AG10803 (cell line): ENCODE results near the gene GALNTL6.

Experiments
- DNase-seq: peaks from one replicate; pipeline ENCODE4 v3.0.0; 2010; ENCODE audit warnings: low read depth
- H3K4me3 ChIP-seq: 2 replicates; pipeline ENCODE4 v1.5.1; 2011; ENCODE audit warnings: mild to moderate bottlenecking, low read length, control low read depth
- TF ChIP-seq, protein P1 (sequence below): conservative IDR thresholded peaks from 2 replicates; pipeline ENCODE4 v1.5.1; 2011; ENCODE audit warnings: mild to moderate bottlenecking, low read length, control low read depth, inconsistent platforms

Gene GALNTL6

DNA sequence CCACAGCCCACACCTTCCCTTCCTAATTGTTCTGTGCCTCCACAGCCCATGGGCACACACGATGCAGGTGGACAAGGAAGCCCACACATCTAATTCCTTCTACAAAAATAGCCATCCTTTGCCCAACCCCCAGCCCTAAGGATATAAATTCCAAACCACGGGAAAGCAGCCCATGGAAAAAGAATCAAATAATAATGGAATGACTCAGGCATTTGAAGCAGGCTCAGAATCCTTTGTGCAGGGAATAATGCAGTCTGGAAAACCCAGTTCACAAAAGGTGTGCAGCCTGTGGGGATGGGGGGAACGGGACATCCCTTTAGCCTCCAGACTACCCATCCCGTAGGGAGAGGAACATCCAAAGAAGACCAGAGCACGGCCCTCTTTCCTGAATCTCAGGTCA, 1013.1 kb downstream of the GALNTL6 start:
- no peak for DNase-seq
- no peak overlapping the region for H3K4me3 ChIP-seq
- TF ChIP-seq, protein P1, sequence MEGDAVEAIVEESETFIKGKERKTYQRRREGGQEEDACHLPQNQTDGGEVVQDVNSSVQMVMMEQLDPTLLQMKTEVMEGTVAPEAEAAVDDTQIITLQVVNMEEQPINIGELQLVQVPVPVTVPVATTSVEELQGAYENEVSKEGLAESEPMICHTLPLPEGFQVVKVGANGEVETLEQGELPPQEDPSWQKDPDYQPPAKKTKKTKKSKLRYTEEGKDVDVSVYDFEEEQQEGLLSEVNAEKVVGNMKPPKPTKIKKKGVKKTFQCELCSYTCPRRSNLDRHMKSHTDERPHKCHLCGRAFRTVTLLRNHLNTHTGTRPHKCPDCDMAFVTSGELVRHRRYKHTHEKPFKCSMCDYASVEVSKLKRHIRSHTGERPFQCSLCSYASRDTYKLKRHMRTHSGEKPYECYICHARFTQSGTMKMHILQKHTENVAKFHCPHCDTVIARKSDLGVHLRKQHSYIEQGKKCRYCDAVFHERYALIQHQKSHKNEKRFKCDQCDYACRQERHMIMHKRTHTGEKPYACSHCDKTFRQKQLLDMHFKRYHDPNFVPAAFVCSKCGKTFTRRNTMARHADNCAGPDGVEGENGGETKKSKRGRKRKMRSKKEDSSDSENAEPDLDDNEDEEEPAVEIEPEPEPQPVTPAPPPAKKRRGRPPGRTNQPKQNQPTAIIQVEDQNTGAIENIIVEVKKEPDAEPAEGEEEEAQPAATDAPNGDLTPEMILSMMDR: no peak

DNA sequence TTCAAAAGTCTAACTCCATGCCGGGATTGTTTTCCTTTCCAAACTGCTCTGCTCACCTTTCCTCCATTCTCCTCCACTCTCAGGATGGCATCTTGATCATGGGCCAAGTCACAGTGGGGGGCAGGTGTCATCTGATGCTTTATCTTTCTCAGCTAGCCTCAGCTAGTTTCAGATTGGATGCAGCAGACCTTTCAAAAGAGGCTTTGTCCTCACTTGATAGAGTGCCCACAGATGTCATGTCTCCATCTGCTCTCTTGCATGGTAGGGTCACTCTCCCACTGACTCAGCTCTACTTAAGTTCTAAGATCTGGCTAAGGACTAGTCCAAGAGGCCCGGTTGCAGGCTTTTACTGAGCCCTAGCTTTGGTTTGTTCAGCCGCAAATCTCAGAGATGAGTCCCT, 1013.7 kb downstream of the GALNTL6 start:
- TF ChIP-seq, protein P1: no peak
- no peak overlapping the region for H3K4me3 ChIP-seq
- DNase-seq: no peak

DNA sequence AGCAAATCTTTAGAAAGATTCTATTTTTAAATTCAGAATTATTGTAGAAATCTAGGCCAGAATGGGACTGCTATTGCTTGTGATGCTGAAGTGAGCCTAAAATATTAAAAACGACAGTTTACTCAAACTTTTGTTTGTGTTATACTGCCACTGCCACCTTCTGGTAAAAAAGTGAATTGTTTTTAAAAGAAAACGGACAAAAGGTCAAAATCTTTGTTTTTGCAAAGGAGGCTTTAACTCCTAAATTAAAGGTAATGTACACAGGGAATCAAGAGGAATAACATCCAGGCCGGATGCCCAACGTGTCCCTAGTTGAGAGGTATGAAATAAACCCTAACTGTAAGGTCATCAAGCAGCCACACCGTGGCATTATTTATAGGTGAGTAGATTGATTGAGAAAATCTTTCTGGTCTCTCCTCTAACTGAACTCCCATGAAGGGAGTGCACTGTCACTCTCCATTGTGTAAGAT, 1017.1 kb downstream of the GALNTL6 start:
- no peak overlapping the region for H3K4me3 ChIP-seq
- TF ChIP-seq, protein P1: peak; percentile 54
- DNase-seq: no peak

DNA sequence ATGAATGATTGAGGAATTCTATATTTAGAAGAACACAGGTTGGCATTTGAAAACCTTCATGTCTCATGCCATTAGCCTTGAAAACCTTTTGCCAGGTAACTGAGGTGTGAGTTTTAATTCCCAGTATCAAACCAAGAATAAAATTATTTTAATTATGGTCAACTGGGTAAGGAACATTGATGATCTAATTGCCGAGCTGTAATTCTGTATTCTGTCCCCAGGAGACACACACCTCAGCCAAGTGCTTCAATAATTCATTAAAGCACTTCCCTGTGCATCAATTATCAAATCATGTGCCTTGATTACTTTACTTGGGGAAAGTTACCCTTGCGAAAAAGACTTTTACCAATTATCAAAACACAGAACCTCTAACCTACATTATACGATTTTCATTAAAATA, 1023.5 kb downstream of the GALNTL6 start:
- TF ChIP-seq, protein P1: no peak
- no peak for DNase-seq
- no peak overlapping the region for H3K4me3 ChIP-seq

DNA sequence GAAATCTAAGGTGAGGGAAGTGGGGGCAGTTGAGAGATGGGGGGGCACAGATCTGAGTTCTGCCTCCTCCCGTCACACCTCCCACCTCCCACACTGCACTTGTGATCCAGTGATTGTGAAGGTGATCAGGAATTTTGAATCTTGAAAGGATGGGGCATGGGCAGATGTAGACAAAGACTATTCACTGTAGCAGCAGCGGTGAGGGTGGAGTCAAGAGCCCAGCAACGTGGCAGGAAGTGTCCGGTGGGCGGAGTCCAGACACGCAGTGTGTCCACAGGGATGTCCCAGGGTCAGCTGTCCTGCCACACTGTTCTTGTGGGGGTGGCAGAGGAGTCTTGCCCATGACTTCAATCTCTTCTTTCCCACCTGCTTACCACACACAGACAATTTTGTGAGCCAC, 1024.9 kb downstream of the GALNTL6 start:
- TF ChIP-seq, protein P1: no peak
- H3K4me3 ChIP-seq: no peak overlapping the region
- no peak for DNase-seq

DNA sequence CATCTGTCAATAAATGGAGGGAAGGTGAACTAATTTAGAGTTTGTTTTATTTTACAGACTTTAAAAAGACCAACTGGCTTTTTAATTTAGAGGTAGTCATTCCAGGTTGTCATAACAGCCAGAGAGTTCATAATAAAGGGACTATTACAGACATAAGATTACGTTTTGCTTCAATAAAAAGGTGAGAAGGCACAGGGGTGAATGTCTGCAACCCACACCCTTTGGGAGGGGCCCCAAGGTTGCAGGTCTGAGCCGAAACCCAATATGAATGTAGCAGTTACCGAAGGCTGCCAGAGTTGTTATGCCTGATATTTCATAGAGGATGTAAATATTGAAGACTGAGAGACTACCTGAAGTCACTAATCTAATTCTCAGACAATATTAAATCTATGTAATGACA, 1025.7 kb downstream of the GALNTL6 start:
- TF ChIP-seq, protein P1: no peak
- no peak for DNase-seq
- H3K4me3 ChIP-seq: no peak overlapping the region

DNA sequence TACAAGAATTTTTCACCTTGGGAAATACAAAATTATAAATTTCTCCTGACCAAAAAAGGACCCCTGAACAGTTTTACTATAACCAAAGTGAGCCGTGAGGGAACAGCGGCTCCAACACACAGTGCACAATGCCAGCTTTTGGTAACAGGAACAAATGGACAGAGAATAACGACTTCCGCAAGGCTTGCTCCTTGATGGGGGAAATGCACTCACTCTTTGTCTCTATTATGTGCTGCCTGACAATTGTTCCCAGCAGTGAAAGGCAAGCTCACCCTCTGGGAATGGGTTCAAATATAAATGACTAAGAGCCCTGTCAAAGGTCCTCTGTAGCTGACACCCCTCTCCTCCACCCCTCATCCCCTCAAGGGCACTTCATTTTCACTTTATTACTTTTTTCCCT, 1029.6 kb downstream of the GALNTL6 start:
- TF ChIP-seq, protein P1: no peak
- no peak for DNase-seq
- H3K4me3 ChIP-seq: no peak overlapping the region
